Left ventricle myocardium inferior (tissue), 1 donor: ENCODE results near the gene SMIM35. TPM values are rescaled to one million over a fixed set of nuclear protein-coding genes. Genes with fewer than 3 reads are reported as not detected.

Experiments
- DNase-seq: peaks from one replicate; pipeline ENCODE4 v3.0.0-alpha.2; 2020
- H3K27ac ChIP-seq: fragments of 200-600 bp; replicated peaks from 2 replicates; pipeline ENCODE4 v1.8.0; 2021
- H3K27me3 ChIP-seq: fragments of 200-600 bp; 2 replicates; pipeline ENCODE4 v1.8.0; 2021; ENCODE audit warnings: low read depth
- H3K36me3 ChIP-seq: fragments of 200-600 bp; 2 replicates; pipeline ENCODE4 v1.8.0; 2021
- H3K4me1 ChIP-seq: fragments of 200-600 bp; 2 replicates; pipeline ENCODE4 v1.8.0; 2021
- H3K4me3 ChIP-seq: fragments of 200-600 bp; 2 replicates; pipeline ENCODE4 v1.8.0; 2021; ENCODE audit warnings: mild to moderate bottlenecking, moderate library complexity
- H3K9me3 ChIP-seq: fragments of 200-600 bp; replicated peaks from 2 replicates; pipeline ENCODE4 v1.8.0; 2021
- intact Hi-C: fragments of 100-400 bp; cut with micrococcal nuclease; formaldehyde crosslinking; loops from one replicate; pipeline ENCODE4 v1.11.0; 2022
- total RNA-seq: library from RNA; stranded (reverse); fragmentation: NEBNext Ultra II Directional; extraction: Animal tissue kit (Norgen Biotek cat#: 25700); gene quantifications from one replicate; pipeline ENCODE4 v1.2.1, GENCODE V29; 2021
- TF ChIP-seq, protein P1 (sequence below): fragments of 200-600 bp; IDR thresholded peaks from 2 replicates; pipeline ENCODE4 v1.8.0; 2021; ENCODE audit warnings: antibody characterized with exemption, mild to moderate bottlenecking, borderline replicate concordance
- donor health status: DM: no; HTN: yes; CAD: no; lungs with severe emphysema.

Gene SMIM35
- total RNA-seq, 1 donor from 2014 or later: not detected

GRCh38 chr11:118108513-118108912, 21.8 kb upstream of the SMIM35 start:
- peak overlapping the region; percentile 67 for H3K27ac ChIP-seq
- TF ChIP-seq, protein P1, sequence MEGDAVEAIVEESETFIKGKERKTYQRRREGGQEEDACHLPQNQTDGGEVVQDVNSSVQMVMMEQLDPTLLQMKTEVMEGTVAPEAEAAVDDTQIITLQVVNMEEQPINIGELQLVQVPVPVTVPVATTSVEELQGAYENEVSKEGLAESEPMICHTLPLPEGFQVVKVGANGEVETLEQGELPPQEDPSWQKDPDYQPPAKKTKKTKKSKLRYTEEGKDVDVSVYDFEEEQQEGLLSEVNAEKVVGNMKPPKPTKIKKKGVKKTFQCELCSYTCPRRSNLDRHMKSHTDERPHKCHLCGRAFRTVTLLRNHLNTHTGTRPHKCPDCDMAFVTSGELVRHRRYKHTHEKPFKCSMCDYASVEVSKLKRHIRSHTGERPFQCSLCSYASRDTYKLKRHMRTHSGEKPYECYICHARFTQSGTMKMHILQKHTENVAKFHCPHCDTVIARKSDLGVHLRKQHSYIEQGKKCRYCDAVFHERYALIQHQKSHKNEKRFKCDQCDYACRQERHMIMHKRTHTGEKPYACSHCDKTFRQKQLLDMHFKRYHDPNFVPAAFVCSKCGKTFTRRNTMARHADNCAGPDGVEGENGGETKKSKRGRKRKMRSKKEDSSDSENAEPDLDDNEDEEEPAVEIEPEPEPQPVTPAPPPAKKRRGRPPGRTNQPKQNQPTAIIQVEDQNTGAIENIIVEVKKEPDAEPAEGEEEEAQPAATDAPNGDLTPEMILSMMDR: no peak
- intact Hi-C loops: no loop called here

GRCh38 chr11:118106789-118107335, 20.1 kb upstream of the SMIM35 start:
- H3K27me3 ChIP-seq: no peaks in the 10 kb centered on the region
- H3K4me3 ChIP-seq: no peak overlapping the region
- TF ChIP-seq, protein P1: no peak
- H3K36me3 ChIP-seq: no peaks in the 10 kb centered on the region
- DNase-seq: no peak
- H3K9me3 ChIP-seq: no peaks in the 10 kb centered on the region
- no peak overlapping the region for H3K27ac ChIP-seq
- intact Hi-C loops: no loop called here
- peaks cover 19% of the 10 kb centered on the region for H3K4me1 ChIP-seq

More at GRCh38 chr11:118108513-118108912, 21.8 kb upstream of the SMIM35 start:
- H3K27me3 ChIP-seq: no peaks in the 10 kb centered on the region
- no peaks in the 10 kb centered on the region for H3K36me3 ChIP-seq
- no peak overlapping the region for H3K4me3 ChIP-seq
- H3K9me3 ChIP-seq: no peaks in the 10 kb centered on the region
- H3K4me1 ChIP-seq: peaks cover 19% of the 10 kb centered on the region
- no peak for DNase-seq

- Histone ChIP-seq H3K4me1 (peaks cover 25% of the 10 kb centered on the region), H3K4me3 (no peak overlapping the region), H3K36me3 (no peaks in the 10 kb centered on the region), H3K27ac (no peak overlapping the region), H3K27me3 (no peaks in the 10 kb centered on the region), H3K9me3 (no peaks in the 10 kb centered on the region)
- intact Hi-C loops: no loop called here
- TF ChIP-seq, protein P1: no peak
- no peak for DNase-seq
Observed at GRCh38 chr11:118105657-118106305, 19.0 kb upstream of the SMIM35 start.

DNA sequence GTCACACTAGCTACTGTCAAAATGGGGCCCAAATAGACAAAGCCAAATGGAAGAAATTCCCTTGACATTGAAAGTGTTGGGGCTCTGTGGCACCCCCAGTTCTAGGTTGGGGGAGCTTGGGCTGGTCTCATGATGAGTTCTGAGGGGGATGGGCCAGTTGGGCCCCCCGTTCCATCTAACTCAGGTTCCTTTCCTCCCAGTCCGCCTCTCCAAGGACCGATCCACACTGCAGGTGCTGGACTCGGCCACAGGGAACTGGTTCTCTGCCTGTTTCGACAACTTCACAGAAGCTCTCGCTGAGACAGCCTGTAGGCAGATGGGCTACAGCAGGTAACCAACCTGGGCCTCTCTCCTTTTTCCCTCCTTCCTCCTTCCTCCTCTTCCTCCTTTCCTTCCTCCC, 17.7 kb upstream of the SMIM35 start:
- intact Hi-C loops: no loop called here
- no peaks in the 10 kb centered on the region for H3K36me3 ChIP-seq
- H3K9me3 ChIP-seq: no peaks in the 10 kb centered on the region
- H3K4me1 ChIP-seq: peaks cover 31% of the 10 kb centered on the region
- no peak overlapping the region for H3K27ac ChIP-seq
- H3K27me3 ChIP-seq: no peaks in the 10 kb centered on the region
- no peak for DNase-seq
- H3K4me3 ChIP-seq: no peak overlapping the region
- TF ChIP-seq, protein P1: no peak

- Histone ChIP-seq H3K36me3 (no peaks in the 10 kb centered on the region), H3K27ac (no peak overlapping the region), H3K4me1 (peaks cover 20% of the 10 kb centered on the region), H3K27me3 (no peaks in the 10 kb centered on the region), H3K4me3 (no peak overlapping the region), H3K9me3 (no peaks in the 10 kb centered on the region)
- intact Hi-C loops: no loop called here
- TF ChIP-seq, protein P1: no peak
- DNase-seq: no peak
Observed at GRCh38 chr11:118102721-118103261, 16.0 kb upstream of the SMIM35 start.
